A673 (cell line): ENCODE results near the gene NAP1L5. TPM values are rescaled to one million over a fixed set of nuclear protein-coding genes. Genes with fewer than 3 reads are reported as not detected.

Source experiments
- BruUV-seq: library from RNA; stranded (reverse); fragments of 400-500 nt; replicated peaks from 2 replicates; lab custom pipeline; 2021; lab: Mats Ljungman, UMichigan
- CTCF ChIA-PET: fragments of 300-600 bp; sonication (Branson Sonifier 250); formaldehyde crosslinking; loops from one replicate; lab custom pipeline; 2022; ENCODE audit warnings: antibody characterized with exemption; lab: Charles Lee
- POLR2A ChIA-PET: fragments of 300-600 bp; sonication (Branson Sonifier 250); formaldehyde crosslinking; loops from one replicate; lab custom pipeline; 2022; ENCODE audit warnings: antibody characterized with exemption; ENCODE audit not compliant: low non-redundant PET; lab: Charles Lee
- DNase-seq: peaks from one replicate; pipeline ENCODE4 v3.0.0-alpha.2; 2015; ENCODE audit warnings: low spot score
- H3K27ac ChIP-seq: fragments of 200-600 bp; sonication (generic); 2 replicates; pipeline ENCODE4 v1.5.1; 2016; ENCODE audit warnings: mixed run types, low read depth, mild to moderate bottlenecking, mixed read lengths, antibody characterized with exemption, low read length; ENCODE audit not compliant: poor library complexity, severe bottlenecking
- H3K27me3 ChIP-seq: fragments of 200-600 bp; sonication (generic); replicated peaks from 2 replicates; pipeline ENCODE4 v1.6.1; 2017; ENCODE audit warnings: mixed run types, low read depth, mild to moderate bottlenecking, mixed read lengths, antibody characterized with exemption, low read length; ENCODE audit not compliant: insufficient read depth, poor library complexity
- H3K36me3 ChIP-seq: fragments of 200-600 bp; sonication (generic); 2 replicates; pipeline ENCODE4 v1.6.1; 2016; ENCODE audit warnings: mixed run types, mild to moderate bottlenecking, mixed read lengths, antibody characterized with exemption, low read length; ENCODE audit not compliant: insufficient read depth, poor library complexity, severe bottlenecking
- H3K4me1 ChIP-seq: fragments of 200-600 bp; sonication (generic); 2 replicates; pipeline ENCODE4 v1.6.1; 2017; ENCODE audit warnings: mixed run types, mild to moderate bottlenecking, mixed read lengths, antibody characterized with exemption, low read length; ENCODE audit not compliant: insufficient read depth, poor library complexity, severe bottlenecking
- H3K4me3 ChIP-seq: fragments of 200-600 bp; sonication (generic); 2 replicates; pipeline ENCODE4 v1.5.1; 2016; ENCODE audit warnings: low read depth, mixed run types, mild to moderate bottlenecking, mixed read lengths, low read length; ENCODE audit not compliant: poor library complexity, severe bottlenecking
- H3K9me3 ChIP-seq: fragments of 200-600 bp; sonication (generic); 2 replicates; pipeline ENCODE4 v1.6.1; 2016; ENCODE audit warnings: mixed run types, low read depth, mild to moderate bottlenecking, mixed read lengths, antibody characterized with exemption, low read length; ENCODE audit not compliant: poor library complexity, severe bottlenecking
- CTCF ChIP-seq: fragments of 300-800, 200-600 bp; sonication (generic); conservative IDR thresholded peaks from 2 replicates; pipeline ENCODE4 v1.5.1; 2017; ENCODE audit warnings: low read depth, mild to moderate bottlenecking, antibody characterized with exemption, low read length, moderate library complexity, mixed read lengths
- EZH2 ChIP-seq: fragments of 200-600 bp; sonication (generic); IDR thresholded peaks from 2 replicates; pipeline ENCODE4 v1.6.1; 2017; ENCODE audit warnings: borderline replicate concordance, low read depth, mild to moderate bottlenecking, mixed read lengths, antibody characterized with exemption, low read length; ENCODE audit not compliant: poor library complexity, severe bottlenecking
- intact Hi-C: fragments of 100-400 bp; cut with micrococcal nuclease; formaldehyde crosslinking; loops from one replicate; pipeline ENCODE4 v1.10.0; 2022; ENCODE audit not compliant: unreplicated experiment
- total RNA-seq: library from RNA; stranded (reverse); gene quantifications from 2 replicates; pipeline ENCODE4 v1.2.3, GENCODE V29; 2021

Gene NAP1L5
- total RNA-seq, 1 experiment from 2014 or later = not detected

GRCh38 chr4:88736264-88736663 is 38.6 kb upstream of the NAP1L5 start:
- POLR2A ChIA-PET = no interaction called here
- H3K4me1 ChIP-seq = peaks cover 2% of the 10 kb centered on the region
- H3K27me3 ChIP-seq = no peaks in the 10 kb centered on the region
- no peaks in the 10 kb centered on the region for H3K36me3 ChIP-seq
- DNase-seq = no peak
- no TSS peak for BruUV-seq
- no peak for TF ChIP-seq CTCF
- TF ChIP-seq EZH2 = no peak
- H3K27ac ChIP-seq = no peak overlapping the region
- no peak overlapping the region for H3K4me3 ChIP-seq
- intact Hi-C loops = no loop called here
- CTCF ChIA-PET = no interaction called here
- no peaks in the 10 kb centered on the region for H3K9me3 ChIP-seq

- no peak for DNase-seq
- CTCF ChIA-PET = no interaction called here
- BruUV-seq = no TSS peak
- H3K4me1 ChIP-seq = peaks cover 9% of the 10 kb centered on the region
- H3K4me3 ChIP-seq = no peak overlapping the region
- POLR2A ChIA-PET = no interaction called here
- intact Hi-C loops = no loop called here
- H3K27ac ChIP-seq = no peak overlapping the region
- no peaks in the 10 kb centered on the region for H3K9me3 ChIP-seq
- TF ChIP-seq EZH2 = no peak
- TF ChIP-seq CTCF = no peak
- no peaks in the 10 kb centered on the region for H3K27me3 ChIP-seq
- no peaks in the 10 kb centered on the region for H3K36me3 ChIP-seq
Observed at GRCh38 chr4:88735564-88735963, 37.9 kb upstream of the NAP1L5 start.

GRCh38 chr4:88734403-88734949 is 36.8 kb upstream of the NAP1L5 start:
- POLR2A ChIA-PET = no interaction called here
- TF ChIP-seq EZH2 (no peak), CTCF (no peak)
- H3K4me3 ChIP-seq = no peak overlapping the region
- CTCF ChIA-PET = no interaction called here
- no peak for DNase-seq
- no TSS peak for BruUV-seq
- peaks cover 18% of the 10 kb centered on the region for H3K4me1 ChIP-seq
- H3K36me3 ChIP-seq = no peaks in the 10 kb centered on the region
- no peaks in the 10 kb centered on the region for H3K27me3 ChIP-seq
- no peaks in the 10 kb centered on the region for H3K9me3 ChIP-seq
- intact Hi-C loops = no loop called here
- no peak overlapping the region for H3K27ac ChIP-seq
